Activated naive CD4-positive, alpha-beta T cell treated with anti-CD3 and anti-CD28 coated beads, Interleukin-2, amount 10 ng/mL, durations not matched to agents 7 days and 5 days (primary cell): ENCODE data around the gene SUN3.

ENCODE experiments used
- CTCF ChIA-PET: fragments of 350-600 bp; sonication (Branson Sonifier 250); formaldehyde crosslinking; loops from one replicate; lab custom pipeline; 2021; ENCODE audit warnings: antibody characterized with exemption; lab: Charles Lee
- DNase-seq: peaks from one replicate; pipeline ENCODE4 v3.0.0-alpha.2; 2020
- H3K27ac Mint-ChIP-seq: one replicate; pipeline ENCODE4 v1.8.0; 2021; ENCODE audit warnings: mild to moderate bottlenecking, moderate library complexity, mixed read lengths
- H3K27me3 Mint-ChIP-seq: one replicate; pipeline ENCODE4 v1.8.0; 2021; ENCODE audit warnings: mild to moderate bottlenecking, mixed read lengths
- H3K36me3 Mint-ChIP-seq: one replicate; pipeline ENCODE4 v1.8.0; 2021; ENCODE audit warnings: mixed read lengths
- H3K4me1 Mint-ChIP-seq: one replicate; pipeline ENCODE4 v1.8.0; 2021; ENCODE audit warnings: mixed read lengths
- H3K4me3 Mint-ChIP-seq: one replicate; pipeline ENCODE4 v1.8.0; 2021; ENCODE audit warnings: mild to moderate bottlenecking, moderate library complexity, mixed read lengths
- H3K9me3 Mint-ChIP-seq: one replicate; pipeline ENCODE4 v1.8.0; 2021; ENCODE audit warnings: mixed read lengths

Gene SUN3

GRCh38 chr7:47954231-47954911 is 74.5 kb downstream of the SUN3 start:
- no peak for DNase-seq
- CTCF ChIA-PET, result interaction anchor here (2.7 kb wide), 1 partner anchor 9 kb away, joined by 7 read pairs; no protein-coding TSS in a partner anchor
- H3K27ac Mint-ChIP-seq, result no peak overlapping the region
- no peaks in the 10 kb centered on the region for H3K27me3 Mint-ChIP-seq
- no peaks in the 10 kb centered on the region for H3K9me3 Mint-ChIP-seq
- H3K4me3 Mint-ChIP-seq, result no peak overlapping the region
- no peaks in the 10 kb centered on the region for H3K4me1 Mint-ChIP-seq
- H3K36me3 Mint-ChIP-seq, result peaks cover 22% of the 10 kb centered on the region

GRCh38 chr7:47953822-47954221 is 75.1 kb downstream of the SUN3 start:
- no peak overlapping the region for H3K4me3 Mint-ChIP-seq
- H3K27me3 Mint-ChIP-seq, result no peaks in the 10 kb centered on the region
- no peaks in the 10 kb centered on the region for H3K4me1 Mint-ChIP-seq
- H3K27ac Mint-ChIP-seq, result no peak overlapping the region
- CTCF ChIA-PET, result interaction anchor here (0.9 to 2.7 kb wide), 2 partner anchors 9 to 157 kb away, joined by 3 to 7 read pairs; no protein-coding TSS in a partner anchor
- DNase-seq, result no peak
- peaks cover 22% of the 10 kb centered on the region for H3K36me3 Mint-ChIP-seq
- H3K9me3 Mint-ChIP-seq, result no peaks in the 10 kb centered on the region

DNA sequence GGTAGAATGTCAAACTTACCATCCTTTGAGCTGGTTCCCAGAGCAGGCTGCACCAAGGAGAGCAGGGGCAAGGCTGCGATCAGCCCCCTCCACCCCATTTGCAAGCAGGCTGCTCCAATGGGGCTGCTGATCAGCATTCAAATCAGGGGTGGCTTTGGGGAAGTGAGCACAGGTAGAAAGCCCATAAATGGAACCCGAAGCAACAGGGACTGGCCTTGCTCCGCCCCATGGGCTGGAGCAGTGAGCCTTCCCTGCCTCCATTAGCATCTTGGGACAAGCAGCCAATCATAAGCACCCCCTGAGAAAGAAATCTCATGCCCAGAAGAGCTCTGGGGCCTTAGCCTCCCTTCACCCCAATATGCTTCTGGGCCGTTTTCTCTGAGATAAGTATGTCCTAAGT is 76.7 kb downstream of the SUN3 start:
- no peak overlapping the region for H3K27ac Mint-ChIP-seq
- peaks cover 14% of the 10 kb centered on the region for H3K36me3 Mint-ChIP-seq
- H3K4me1 Mint-ChIP-seq, result no peaks in the 10 kb centered on the region
- CTCF ChIA-PET, result interaction anchor here (0.9 to 2.7 kb wide), 3 partner anchors 7 to 158 kb away, joined by 3 to 7 read pairs (median 3); no protein-coding TSS in a partner anchor
- H3K27me3 Mint-ChIP-seq, result no peaks in the 10 kb centered on the region
- DNase-seq, result no peak
- no peak overlapping the region for H3K4me3 Mint-ChIP-seq
- H3K9me3 Mint-ChIP-seq, result no peaks in the 10 kb centered on the region

GRCh38 chr7:47951374-47951773 is 77.5 kb downstream of the SUN3 start:
- peaks cover 9% of the 10 kb centered on the region for H3K36me3 Mint-ChIP-seq
- H3K9me3 Mint-ChIP-seq, result no peaks in the 10 kb centered on the region
- DNase-seq, result no peak
- no peaks in the 10 kb centered on the region for H3K4me1 Mint-ChIP-seq
- H3K4me3 Mint-ChIP-seq, result no peak overlapping the region
- no peak overlapping the region for H3K27ac Mint-ChIP-seq
- CTCF ChIA-PET, result interaction anchor here (0.9 to 1.3 kb wide), 3 partner anchors 8 to 203 kb away, joined by 3 to 5 read pairs (median 4); no protein-coding TSS in a partner anchor
- H3K27me3 Mint-ChIP-seq, result no peaks in the 10 kb centered on the region

DNA sequence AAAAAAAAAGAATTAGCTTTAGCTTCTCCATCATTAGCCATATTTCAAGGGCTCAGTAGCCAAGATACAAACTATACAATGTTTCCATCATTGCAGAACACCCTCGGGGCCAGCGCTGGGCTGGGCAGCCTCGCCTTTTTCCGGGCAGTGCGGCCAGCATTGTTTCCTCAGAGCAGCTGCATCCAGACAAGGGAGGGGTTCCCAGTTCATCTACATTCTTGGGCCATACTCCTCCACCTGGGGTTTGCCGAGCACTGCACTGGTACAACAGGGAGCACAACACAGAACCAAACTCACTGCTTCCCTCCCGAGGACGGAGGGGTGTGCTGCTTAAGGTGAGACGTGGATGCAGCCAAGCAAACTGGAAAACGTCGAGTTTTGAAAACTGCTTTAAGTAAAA is 78.2 kb downstream of the SUN3 start:
- CTCF ChIA-PET, result interaction anchor here (1.2 to 1.3 kb wide), 2 partner anchors 41 to 204 kb away, joined by 4 to 5 read pairs; no protein-coding TSS in a partner anchor
- Mint-ChIP-seq H3K9me3 (no peaks in the 10 kb centered on the region), H3K27me3 (no peaks in the 10 kb centered on the region), H3K36me3 (peaks cover 7% of the 10 kb centered on the region), H3K27ac (no peak overlapping the region), H3K4me3 (no peak overlapping the region), H3K4me1 (no peaks in the 10 kb centered on the region)
- DNase-seq, result no peak

DNA sequence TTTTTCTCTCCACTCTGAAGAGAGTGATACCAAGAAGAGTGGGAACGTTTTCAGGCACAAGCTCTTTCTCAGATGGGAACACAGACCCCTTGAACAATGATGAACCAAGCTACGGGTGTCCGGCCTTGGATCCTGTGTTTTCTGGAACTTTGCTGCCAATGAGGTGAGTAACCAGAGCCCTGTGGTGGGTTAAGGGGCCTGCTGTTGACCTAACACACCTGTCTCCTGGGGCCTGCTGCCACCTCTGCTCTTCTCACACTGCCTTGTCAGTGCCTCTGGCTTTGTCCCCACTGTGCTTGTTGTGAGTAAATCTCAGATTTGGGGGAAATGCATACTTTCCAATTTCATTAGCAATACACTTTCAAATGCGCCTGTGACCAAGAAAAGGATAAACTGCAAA is 79.2 kb downstream of the SUN3 start:
- Mint-ChIP-seq H3K4me1 (no peaks in the 10 kb centered on the region), H3K4me3 (no peak overlapping the region), H3K9me3 (no peaks in the 10 kb centered on the region), H3K27ac (no peak overlapping the region), H3K27me3 (no peaks in the 10 kb centered on the region), H3K36me3 (peaks cover 4% of the 10 kb centered on the region)
- DNase-seq, result no peak
- CTCF ChIA-PET, result interaction anchor here (1.3 to 3.0 kb wide), 2 partner anchors 205 kb away, joined by 5 to 21 read pairs; no protein-coding TSS in a partner anchor

DNA sequence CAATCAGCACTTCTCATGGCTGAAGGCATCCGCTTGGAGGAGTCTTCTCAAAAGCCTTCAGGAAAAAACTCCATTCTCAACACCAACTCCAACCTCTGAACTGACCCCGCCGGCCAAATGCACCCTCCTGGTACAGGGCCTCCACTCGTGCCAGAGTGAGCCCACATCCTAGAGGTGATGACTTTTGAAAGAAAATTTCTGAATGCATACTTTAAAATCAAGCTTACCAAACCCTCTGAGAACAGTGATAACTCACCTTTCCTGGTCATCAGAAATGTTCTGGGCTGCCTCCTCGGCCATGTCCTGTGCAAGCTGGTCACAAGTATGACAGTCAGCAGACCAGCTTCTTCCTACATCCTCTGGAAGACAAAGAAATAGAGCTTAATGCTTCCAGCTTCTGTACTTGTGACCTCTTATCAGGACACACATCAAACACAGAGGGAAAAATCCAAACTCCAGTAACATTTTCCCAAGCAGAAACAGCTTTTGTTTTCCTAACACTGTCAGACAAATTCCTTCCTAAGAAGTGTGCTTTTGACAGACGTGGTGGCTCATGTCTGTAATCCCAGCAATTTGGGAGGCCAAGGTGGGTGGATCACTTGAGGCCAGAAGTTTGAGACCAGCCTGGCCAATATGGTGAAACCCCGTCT is 80.6 kb downstream of the SUN3 start, which contains the start of gene PKD1L1:
PKD1L1 (minus strand) TSS at position 326 of the 650 bp plus-strand sequence; CDS start at position 300, 26 bp downstream.
- Mint-ChIP-seq H3K4me1 (no peaks in the 10 kb centered on the region), H3K27ac (no peak within 1 kb of the TSS), H3K36me3 (no peaks in the 10 kb centered on the region), H3K9me3 (no peaks in the 10 kb centered on the region), H3K27me3 (peaks cover 3% of the 10 kb centered on the region), H3K4me3 (no peak within 1 kb of the TSS)
- DNase-seq, result no peak
- CTCF ChIA-PET, result interaction anchor here (1.4 to 3.0 kb wide), 3 partner anchors 10 to 206 kb away, joined by 3 to 21 read pairs (median 8); no protein-coding TSS in a partner anchor

- CTCF ChIA-PET, result interaction anchor here (1.4 to 4.5 kb wide), 4 partner anchors 9 to 207 kb away, joined by 3 to 75 read pairs (median 14); no protein-coding TSS in a partner anchor
- Mint-ChIP-seq H3K27ac (no peak overlapping the region), H3K9me3 (no peaks in the 10 kb centered on the region), H3K4me1 (no peaks in the 10 kb centered on the region), H3K4me3 (no peak overlapping the region), H3K27me3 (peaks cover 3% of the 10 kb centered on the region), H3K36me3 (no peaks in the 10 kb centered on the region)
- DNase-seq, result no peak
These were observed 81.6 kb downstream of the SUN3 start for GRCh38 chr7:47947355-47947749.

GRCh38 chr7:47946581-47947354 is 82.1 kb downstream of the SUN3 start:
- H3K36me3 Mint-ChIP-seq, result no peaks in the 10 kb centered on the region
- CTCF ChIA-PET, result interaction anchor here (3.0 to 4.5 kb wide), 2 partner anchors 162 to 208 kb away, joined by 21 to 75 read pairs; no protein-coding TSS in a partner anchor
- no peaks in the 10 kb centered on the region for H3K9me3 Mint-ChIP-seq
- H3K4me3 Mint-ChIP-seq, result no peak overlapping the region
- peaks cover 3% of the 10 kb centered on the region for H3K27me3 Mint-ChIP-seq
- no peak overlapping the region for H3K27ac Mint-ChIP-seq
- no peaks in the 10 kb centered on the region for H3K4me1 Mint-ChIP-seq
- no peak for DNase-seq

GRCh38 chr7:47945261-47946015 is 83.5 kb downstream of the SUN3 start:
- CTCF ChIA-PET, result interaction anchor here (0.7 to 4.5 kb wide), 22 partner anchors 8 to 616 kb away, joined by 3 to 75 read pairs (median 6); no protein-coding TSS in a partner anchor
- DNase-seq, result peak; percentile 84
- H3K4me1 Mint-ChIP-seq, result no peaks in the 10 kb centered on the region
- H3K27ac Mint-ChIP-seq, result no peak overlapping the region
- H3K27me3 Mint-ChIP-seq, result peaks cover 3% of the 10 kb centered on the region
- no peaks in the 10 kb centered on the region for H3K36me3 Mint-ChIP-seq
- H3K4me3 Mint-ChIP-seq, result no peak overlapping the region
- no peaks in the 10 kb centered on the region for H3K9me3 Mint-ChIP-seq

GRCh38 chr7:47944536-47945260 is 84.2 kb downstream of the SUN3 start:
- Mint-ChIP-seq H3K36me3 (no peaks in the 10 kb centered on the region), H3K9me3 (no peaks in the 10 kb centered on the region), H3K4me1 (no peaks in the 10 kb centered on the region), H3K27me3 (peaks cover 3% of the 10 kb centered on the region), H3K4me3 (no peak overlapping the region), H3K27ac (no peak overlapping the region)
- DNase-seq, result no peak
- CTCF ChIA-PET, result interaction anchor here (0.7 to 4.5 kb wide), 23 partner anchors 9 to 617 kb away, joined by 3 to 75 read pairs (median 5); no protein-coding TSS in a partner anchor

DNA sequence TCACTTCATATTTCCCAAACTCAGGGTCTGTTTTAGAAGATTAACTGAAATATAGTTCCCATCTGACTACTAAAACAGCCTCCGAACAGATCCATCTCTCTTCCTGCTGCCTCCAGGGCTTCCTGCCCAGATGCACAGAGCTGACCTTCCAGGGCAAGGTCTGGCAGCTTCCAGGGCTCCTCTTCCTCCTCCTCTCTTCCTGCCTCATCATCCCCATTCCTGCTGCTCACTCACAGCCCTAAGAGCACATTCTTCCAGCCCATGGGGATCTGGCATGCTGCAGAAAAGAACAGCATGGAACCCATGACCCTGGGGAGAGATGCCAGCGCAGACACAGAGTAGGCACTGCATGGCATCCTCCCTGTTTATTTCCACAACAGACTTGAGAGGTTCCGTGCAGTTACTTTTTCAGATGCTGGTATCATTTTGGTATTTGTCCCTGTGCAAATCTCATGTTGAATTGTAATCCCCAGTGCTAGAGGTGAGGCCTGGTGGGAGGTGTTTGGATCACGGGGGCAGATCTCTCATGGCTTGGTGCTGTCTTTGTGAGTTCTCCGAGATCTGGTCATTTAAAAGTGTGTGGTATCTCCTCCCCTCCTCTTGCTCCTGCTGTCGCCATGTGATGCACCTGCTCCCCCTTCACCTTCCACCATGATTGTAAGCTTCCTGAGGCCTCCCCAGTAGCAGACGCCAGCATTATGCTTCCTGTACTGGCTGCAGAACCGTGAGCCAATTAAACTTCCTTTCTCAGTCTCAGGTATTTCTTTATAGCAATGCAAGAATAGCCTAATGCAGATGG is 85.0 kb downstream of the SUN3 start:
- CTCF ChIA-PET, result interaction anchor here (0.6 to 4.5 kb wide), 13 partner anchors 8 to 298 kb away, joined by 3 to 75 read pairs (median 7); no protein-coding TSS in a partner anchor
- H3K27me3 Mint-ChIP-seq, result peaks cover 3% of the 10 kb centered on the region
- no peak overlapping the region for H3K4me3 Mint-ChIP-seq
- H3K4me1 Mint-ChIP-seq, result peaks cover 2% of the 10 kb centered on the region
- H3K36me3 Mint-ChIP-seq, result no peaks in the 10 kb centered on the region
- no peak overlapping the region for H3K27ac Mint-ChIP-seq
- DNase-seq, result no peak
- no peaks in the 10 kb centered on the region for H3K9me3 Mint-ChIP-seq
